HG02885 (cell line): ENCODE results near the gene DGAT2.

Experiments
- ATAC-seq: cut with Tn5 transposase; IDR thresholded peaks from one replicate; pipeline ENCODE4 v1.9.1; 2021; ENCODE audit warnings: mild to moderate bottlenecking; ENCODE audit not compliant: unreplicated experiment, poor library complexity

Gene DGAT2

DNA sequence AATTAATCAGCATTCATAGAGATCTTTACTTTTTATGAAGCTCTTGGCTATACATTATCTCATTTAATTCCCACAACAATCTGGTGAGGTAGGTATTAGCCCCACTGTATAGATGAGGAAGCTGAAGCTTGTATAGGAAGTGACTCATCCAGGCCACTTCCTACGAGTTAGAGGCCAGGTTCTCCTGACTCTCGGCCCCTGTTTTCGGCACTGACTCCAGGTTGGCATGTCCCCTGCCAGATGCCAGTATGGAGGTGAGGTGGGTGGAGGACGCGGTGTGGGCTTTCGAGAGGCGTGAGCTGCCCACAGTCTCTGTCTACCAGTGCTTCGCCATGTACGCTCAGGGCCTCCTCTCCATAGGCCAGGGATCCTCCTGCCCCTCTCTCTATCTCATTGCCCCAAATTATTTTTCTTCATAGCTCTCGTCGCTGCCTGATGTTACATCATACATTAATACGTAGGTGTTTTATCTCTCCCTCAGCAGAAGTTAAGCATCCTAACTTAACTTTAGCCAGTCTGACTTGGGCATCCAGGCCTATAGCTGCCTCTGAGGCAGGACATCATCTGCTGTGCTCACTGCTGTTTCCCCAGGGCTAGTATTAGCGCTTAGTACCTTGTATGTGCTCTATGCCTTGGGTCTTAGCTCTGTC lies 9.0 kb downstream of the DGAT2 start:
- ATAC-seq: no peak

DNA sequence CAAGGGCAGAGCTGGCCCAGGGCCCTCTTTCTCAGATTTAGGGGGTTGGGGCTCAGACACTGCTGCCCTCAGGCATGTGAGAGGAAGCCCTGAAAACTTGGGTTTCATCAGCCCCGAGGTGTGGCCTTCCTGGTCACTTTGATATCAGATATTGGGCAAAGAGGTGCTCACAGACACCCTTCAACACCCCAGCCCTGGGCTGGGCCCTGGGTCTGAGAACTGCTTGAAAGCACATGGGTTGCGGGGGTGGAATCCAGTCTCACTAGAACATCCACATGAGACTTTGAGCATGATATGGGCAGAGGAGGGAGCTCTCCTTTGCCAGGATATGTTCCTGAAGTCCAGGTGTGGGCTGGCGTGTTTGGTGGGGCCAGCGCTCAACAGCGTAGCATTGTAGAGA lies 10.4 kb downstream of the DGAT2 start:
- ATAC-seq: no peak

DNA sequence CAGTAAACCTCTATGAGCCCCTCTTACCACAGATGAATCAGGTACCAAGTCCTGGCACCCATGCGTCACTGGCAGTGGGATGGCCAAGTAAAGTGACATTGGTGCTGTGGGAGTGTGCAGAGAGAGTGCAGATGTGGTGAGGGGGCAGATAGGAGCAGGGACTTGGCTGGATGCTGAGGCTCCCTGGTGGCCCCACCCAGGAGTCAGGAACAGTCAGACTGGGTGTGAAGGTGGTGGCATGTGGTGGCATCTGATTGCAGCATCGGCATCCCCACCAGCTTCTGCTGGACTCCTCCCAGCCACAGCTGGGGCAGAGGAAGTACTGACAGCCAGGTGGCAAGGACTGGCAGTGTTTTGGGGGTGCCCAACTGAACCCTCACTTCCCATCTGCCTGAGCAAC lies 11.4 kb downstream of the DGAT2 start:
- no peak for ATAC-seq

DNA sequence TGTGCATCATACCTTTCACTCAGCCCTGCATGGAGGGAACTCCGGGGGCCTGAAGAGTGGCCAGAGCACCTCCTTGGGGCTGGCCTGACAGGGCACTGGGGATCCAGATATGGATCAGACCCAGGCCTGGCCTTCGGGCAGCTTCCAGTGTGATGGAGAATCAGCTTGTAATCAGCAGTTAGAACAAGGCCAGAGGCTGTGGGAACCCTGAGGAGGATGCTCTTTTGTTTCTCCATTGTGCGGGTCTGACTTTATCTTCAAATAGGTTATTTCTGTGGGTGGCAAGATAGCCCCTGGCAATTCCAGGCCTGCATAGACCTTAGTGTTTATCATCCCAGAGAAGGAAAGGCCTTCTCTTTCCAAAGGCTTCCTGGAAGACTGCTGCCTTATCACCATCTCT lies 12.3 kb downstream of the DGAT2 start:
- no peak for ATAC-seq

DNA sequence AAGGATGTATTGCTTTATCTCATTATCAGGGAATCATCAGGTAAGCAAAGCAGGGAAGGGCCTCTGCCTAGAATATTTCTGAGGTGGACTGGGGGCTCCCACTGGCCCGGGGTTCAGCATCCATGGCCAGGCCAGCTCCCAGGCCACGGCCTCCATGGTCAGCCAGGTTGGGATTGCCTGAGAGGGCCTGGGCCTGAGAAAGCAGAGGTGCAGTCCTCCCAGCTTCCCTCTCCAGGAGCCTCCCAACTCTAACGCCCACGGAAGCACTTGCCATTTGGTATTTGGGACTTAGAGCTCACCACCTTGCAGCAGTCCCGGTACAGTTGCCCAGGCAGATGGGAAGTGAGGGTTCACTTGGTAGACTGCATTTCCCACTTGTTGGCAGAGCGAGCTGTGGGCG lies 12.7 kb downstream of the DGAT2 start:
- ATAC-seq: no peak

DNA sequence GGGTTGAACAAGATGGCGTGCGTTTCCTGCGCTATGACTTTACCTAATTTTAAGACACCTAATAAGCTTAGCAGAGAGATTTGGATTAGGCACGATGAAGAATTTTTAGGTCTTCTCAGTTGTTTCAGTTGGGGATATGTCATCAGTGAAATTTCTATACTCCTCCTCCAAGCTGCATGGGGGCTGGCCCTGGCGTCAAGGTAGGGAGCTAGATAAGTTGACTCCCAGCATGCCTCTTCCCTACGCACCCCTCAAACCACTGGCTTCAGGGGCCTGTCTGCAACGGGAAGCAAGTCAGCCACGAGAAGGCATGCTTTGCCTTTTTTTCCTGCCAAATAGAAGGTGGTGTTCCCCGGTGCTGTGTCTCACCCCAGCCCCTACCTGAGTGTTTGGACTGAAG lies 13.3 kb downstream of the DGAT2 start:
- no peak for ATAC-seq

DNA sequence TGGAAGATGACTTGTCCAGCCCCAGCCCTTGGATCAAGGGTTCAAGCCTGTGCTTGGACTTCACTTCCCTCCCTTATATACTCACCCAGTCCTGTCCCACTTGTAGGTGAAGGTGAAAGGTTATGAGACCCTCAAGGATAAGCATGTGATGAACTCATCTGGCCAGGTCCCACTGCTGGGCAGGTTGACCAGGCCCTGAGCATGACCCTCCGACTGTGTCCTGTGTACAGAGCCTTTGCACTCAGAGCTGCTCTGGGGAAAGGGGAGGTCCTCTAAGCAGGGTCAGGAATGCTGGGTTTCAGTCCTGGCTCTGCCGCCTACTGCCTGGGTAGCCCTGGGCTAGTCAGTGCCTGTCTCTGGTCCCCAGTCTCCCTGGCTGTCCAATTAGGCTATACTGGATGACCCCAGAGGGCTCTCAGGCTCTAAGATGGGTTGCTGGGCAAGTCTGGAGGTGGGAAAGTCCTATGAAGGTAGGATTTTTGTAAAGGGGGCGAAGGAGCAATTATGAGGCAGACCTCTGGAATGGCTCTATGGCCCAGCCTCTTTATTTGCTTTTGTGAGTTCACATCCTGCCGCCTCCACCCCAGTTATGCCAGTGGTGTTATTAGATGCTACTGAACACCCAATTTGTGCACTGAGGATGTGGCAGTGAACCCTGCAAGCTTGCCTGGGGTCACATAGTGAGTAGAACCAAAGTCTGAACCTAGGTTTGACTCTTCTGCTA lies 14.1 kb downstream of the DGAT2 start:
- ATAC-seq: no peak

DNA sequence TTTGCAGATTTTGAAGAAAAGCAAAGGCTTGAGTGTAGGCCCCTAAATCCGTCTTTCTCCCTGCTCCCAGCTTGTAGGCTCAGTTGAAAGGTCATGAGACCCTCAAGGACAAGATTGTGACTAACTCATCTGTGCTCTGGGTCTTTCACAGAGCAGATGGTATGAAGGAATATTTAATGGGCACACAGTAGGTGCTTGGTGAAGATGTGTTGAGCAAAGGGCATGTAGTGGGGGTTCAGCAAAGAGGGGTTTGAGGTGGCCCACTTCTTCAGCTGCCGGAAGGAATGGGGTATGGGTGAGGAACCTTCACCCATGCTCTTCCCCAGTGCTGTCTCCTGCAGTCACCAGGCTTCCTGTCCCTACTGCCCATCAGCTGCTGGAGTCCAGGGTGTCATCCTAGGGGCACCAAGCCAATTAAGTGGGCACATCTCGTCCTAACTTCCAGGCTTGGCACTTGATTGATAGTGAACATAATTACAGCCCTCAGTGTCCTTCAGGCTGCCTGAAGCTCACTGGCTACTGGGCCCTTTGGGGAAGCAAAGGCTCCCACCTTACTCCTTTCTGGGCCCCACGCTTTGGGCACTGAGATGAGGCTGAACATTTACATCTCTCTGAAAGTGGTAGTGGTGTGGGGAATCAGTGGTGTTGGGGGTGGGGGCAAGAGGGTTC lies 15.0 kb downstream of the DGAT2 start:
- no peak for ATAC-seq

DNA sequence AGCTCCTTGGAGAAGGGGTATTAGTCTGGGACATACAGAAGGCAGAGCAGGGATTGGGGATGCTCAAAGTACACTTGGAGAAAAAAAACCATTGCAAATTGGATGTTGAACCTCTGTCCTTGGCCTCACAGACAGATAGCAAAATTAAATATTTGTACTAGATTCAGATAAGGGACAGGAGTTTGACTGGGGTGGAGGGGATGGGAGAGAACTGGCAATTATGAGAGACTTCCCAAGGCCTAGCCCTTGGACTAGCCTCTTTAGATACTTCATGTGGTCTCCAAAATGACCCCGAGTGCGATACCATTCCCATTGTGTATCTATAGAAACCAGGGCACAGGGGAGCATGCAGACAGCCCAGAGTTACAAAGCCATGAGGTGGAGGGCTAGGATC lies 15.5 kb downstream of the DGAT2 start:
- ATAC-seq: no peak

DNA sequence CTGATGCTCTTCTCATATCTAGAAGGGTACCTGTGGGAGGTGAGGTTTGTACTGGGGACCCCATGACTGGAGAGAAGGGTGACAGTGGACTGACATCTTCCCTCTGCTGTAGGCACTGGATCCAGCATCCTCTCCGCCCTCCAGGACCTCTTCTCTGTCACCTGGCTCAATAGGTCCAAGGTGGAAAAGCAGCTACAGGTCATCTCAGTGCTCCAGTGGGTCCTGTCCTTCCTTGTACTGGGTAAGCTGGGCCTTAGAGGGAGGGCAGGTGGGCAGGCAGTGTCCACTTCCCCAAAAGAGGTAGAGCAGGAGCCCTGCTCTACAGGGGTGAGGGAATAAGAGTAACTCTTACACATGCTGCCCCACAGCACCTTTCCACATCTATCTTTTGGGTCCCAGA lies 15.9 kb downstream of the DGAT2 start:
- no peak for ATAC-seq

DNA sequence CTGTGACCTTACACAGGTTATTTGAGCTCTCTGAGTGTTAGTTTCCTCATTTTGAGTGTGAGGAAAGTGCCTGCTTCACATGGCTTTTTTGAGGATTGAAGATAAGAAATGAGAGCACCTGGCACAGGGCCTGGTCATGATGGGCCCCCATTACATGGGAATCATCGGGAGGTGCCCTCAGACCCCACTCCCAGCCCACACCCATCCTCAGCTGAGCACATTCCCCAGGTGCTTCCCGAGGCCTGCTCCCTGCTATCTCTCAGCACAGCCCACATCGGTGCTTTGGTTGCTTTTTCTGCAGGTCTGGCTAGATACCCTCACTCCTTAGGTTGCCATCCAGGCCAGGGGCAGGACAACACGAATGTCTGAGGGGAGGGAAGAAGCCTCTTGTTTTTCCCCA lies 16.6 kb downstream of the DGAT2 start:
- no peak for ATAC-seq

DNA sequence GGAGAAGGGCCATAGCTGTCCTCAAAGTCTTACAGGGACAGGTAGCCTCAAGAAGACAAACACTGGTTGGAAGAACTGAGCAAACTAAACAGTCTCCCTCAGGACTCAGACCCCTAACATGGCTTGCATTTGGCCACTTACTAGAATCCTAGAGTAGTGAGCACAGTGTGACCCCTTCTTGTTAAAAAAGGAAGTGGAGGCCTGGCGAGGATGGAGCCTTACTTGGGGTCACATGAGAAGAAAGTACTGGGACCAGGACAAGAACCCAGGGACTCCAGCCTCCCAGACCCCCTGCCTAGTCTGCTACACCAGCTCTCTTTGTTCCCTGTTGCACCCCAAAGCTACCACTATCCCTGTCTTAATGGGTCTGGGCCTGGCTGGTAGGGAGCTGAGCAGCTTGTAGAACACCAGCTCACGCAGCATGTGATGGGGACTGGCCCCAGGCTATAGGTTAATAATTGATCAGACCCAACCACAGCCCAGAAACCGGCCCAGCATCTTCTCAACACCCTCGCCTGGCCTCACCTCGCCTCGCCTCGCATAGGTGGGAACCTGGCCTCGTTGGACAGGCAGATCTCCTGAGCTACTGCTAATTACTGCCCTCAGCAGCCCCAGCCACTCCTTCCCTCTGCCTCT lies 17.6 kb downstream of the DGAT2 start:
- ATAC-seq: no peak

DNA sequence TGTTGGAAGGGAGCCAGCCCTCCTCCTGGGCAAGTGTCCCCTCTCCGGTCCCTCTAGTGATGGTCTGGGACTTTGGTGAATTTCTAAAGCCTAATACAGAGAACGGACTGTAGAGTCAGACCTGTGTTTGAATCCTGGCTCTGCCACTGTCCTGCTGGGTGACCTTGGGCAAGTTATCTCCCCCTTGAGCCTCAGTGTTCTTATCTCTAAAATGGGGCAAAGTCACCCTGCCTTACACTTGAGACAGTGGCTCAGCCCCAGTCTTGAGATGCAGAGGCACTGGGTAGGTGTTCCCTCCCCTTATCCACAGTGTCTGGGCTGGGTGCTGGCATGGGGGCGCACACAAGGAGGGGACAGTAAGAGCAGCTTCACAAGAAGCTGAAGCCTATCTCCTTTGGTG lies 20.9 kb downstream of the DGAT2 start:
- no peak for ATAC-seq

DNA sequence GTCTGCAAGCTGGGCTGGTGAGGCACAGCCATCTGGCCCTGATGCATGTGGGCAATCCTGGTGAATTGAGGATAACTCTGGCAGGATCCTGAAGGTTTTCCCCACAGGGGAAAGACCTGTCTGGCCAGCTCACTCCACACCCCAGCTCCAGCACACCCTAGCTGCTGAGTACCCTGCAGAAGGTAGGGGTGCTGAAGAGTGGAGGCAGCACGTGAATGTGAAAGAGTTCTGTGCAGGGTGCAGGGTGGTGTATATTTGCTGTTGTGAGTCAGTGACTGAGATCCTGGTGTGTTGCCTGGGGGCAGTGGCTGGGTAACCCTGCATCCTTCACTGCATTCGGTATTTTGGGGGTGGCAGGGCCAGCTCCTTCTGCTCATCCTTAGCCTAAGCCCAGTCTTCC lies 22.4 kb downstream of the DGAT2 start:
- ATAC-seq: no peak

DNA sequence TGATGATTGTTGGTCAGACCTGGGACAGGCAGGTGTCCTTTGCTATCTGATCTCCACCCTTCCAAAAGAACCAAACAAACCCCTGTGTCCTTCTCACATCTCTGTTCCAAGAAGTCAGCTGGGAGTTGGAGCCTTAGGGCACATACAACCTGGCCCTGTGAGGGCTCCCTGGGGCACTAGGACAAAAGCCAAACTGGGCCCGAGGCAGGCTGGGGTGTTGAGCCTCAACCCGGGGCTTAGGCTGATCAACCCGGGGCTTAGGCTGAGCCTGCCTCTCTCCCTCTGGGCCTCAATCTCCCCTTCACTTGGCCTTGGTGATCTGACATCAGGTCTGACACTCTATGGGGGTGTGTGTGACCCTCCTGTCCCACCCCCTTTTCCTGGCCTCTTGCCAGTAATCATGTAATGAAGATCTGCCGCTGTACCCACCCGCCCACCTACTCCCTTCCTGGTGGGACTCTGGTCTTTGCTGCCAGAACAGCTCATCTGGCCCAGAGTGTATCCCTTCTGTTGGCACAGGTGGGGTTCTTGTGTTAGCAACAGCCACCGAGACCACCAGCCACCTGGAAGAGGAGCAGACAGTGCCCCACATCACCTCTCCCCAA lies 23.7 kb downstream of the DGAT2 start:
- ATAC-seq: no peak

DNA sequence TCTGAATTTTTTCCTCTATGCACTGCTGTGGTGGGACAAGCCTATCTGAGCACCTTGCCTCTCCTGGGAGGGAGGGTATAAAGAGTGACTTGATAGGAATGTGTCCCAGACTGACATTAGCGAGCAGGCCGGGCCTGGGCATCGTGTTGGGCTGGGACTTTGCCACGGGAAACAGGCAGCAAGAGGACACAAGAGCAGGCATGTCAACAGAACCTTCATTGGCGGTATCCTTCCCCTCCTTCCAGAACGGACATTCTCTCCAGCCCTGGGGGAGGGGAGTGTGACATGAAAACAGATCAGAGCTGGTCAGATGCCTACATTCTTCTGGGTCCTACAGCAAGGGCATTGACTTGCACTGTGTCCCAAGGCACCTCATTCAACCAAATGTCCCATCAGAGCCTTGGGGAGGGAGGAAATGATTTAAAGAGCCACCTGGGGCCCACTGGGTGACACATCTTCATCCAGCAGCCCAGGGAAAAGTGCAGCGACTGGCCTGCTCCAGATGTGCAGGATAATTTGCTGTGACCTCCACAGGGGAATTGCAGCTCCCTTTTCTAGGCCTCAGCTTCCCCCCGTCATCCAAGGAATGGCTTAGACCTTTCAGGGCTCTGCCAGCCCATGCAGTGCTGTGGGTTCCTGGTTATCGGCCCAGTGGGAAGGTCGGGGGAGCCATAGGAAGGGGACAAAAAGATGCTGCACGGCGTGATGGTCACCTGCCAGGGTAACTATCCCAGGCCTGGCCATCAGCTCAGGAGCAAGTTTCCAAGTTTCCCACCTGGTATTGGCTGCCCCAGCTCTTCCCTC lies 24.6 kb downstream of the DGAT2 start:
- ATAC-seq: no peak

DNA sequence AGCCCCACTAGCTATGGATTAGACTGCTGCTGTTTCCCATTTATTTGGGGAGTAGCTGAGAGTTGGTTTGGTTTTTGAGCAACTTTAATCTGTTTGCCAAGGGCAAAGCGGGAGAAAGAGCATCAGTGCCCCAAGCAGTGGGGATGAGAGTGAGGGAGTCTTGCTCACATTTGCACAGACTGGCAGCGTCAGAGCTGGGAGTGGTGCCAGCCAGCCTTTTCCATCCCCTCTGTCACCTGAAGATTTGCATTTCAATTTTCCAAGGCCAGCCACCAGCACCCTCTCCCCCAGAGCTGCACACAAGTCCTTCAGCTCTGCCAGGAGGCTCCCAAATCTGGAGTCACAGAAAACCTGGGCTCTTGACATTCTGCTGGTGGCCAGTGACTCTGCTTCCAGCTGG lies 25.4 kb downstream of the DGAT2 start:
- ATAC-seq: no peak

DNA sequence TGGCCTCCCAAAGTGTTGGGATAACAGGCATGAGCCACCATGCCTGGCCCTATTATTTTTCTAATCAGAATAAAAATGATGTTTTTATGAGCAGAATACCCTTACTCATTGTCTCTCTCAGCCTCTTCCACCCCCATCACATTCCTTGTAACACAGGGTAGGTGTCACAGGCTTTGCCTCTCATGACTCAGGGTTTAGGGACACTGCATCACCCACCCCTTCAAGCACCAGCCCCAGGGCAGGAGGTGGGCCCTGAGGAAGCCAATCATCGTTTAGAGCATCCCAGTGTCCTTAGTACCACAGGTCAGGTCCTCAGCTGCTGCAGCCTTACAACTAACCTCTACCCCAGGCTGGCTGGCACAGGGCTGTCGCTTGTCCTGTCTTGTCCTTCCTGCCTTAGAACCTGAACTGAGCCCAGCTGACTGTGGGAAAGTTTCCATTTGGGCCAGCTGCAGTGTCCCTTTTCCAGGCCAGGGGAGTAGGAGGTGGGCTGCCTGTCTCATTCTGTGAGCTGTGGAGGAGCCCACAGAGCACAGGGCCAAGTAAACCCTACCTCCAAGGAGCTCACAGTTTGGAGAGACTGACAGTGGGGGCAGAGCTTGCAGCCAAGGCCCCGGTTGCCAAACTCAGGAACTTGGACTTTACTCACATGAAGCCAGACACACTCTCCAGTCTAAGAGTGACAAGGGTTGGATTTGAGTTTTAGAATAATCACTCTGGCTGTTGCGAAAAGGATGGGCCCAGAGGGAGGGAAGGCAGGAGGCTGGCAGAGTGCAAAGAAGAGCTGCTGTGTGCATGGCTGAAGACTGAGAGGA lies 26.9 kb downstream of the DGAT2 start:
- no peak for ATAC-seq

DNA sequence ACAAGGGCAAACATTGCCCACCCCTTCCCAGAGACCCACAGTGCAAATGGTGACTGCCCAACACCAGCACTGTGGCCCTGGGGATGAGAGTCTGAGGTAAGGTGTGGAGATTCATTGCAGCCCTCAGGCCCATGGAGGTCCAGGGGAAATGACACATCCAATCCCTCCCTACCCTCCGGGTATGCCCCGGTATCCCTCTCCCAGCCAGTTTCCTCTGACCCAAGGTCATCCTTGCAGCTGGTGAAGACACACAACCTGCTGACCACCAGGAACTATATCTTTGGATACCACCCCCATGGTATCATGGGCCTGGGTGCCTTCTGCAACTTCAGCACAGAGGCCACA lies 27.5 kb downstream of the DGAT2 start:
- no peak for ATAC-seq
